Measurements from ENCODE around the gene MYLK4. TPM values are rescaled to one million over a fixed set of nuclear protein-coding genes. Genes with fewer than 3 reads are reported as not detected.
"Not testable (repeated sequence)": the region's sequence is repeated elsewhere in the genome, so short reads cannot be mapped to it uniquely, and the experiment has no call there.

Gene MYLK4
- total RNA-seq, 1 donor from 2014 or later, result 1.0 TPM

DNA sequence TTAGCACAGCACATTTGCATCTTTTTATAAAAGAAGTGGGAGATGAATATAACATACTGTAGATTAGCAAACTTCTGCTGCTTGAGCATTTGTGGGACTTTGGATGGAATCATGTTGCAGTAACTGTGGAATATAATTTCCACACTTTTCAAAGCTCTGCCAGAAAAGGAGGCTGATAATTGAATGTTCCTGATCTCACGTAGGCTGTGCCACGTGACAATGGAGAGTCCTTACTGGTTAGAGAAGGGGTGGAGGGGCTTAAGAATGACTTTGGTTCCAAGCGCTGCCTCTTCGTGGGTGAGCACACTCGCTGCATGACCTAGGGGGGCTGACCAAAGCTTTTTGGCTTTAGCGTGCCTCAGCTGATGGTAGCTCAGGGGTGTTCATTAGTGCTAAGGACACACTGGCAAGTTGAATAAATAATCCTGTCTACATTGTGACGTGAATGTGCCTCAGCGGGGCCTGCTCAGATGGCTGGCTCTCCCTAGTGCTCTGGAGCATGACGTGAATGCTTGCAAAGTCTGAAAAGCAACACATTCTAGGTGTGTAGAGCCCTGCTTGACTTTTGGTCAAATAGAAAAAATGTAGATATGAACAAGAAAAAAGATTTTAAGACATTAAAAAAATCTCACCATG, 29.5 kb upstream of the MYLK4 start:
- no peak for DNase-seq (ENCODE audit: low read depth)

DNA sequence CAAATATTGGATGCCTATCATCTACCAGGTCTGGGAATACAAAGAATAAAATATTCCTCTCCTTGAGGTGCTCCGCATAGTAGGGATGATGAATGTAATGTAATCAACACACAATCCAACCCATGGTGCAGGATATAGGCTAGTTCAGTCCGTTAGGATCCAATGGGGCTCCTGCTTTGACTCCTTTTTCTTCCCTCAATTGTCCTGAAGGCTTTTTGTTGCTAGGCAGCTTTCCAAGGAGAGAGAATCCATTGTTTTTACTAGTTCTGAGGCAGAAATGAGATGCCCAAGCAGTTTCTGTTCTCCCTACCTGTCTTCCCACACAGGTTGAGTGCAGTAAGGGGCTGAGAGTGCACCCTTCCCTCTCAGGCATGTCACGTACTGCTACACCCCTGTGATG, 26.5 kb upstream of the MYLK4 start:
- DNase-seq (ENCODE audit: low read depth), result no peak

DNA sequence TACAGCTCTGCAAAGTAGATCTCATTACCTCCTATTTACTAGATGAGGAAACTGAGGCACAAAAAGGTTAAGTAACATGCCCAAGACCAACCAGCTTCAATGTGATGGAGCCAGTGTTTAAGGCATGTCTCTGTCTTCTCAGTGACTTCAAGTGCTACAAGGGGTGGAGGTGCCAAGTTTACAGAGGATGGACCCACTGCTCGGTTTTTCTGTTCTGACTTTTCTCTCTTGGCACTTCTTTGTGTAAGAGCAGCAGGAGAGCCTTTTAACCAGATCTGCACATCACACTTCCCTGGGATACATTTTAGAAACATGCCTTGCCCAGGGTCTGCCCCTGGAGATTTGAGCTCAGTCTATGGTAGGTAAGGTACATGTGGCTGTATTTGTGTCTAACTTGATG, 24.3 kb upstream of the MYLK4 start:
- no peak for DNase-seq (ENCODE audit: low read depth)

DNA sequence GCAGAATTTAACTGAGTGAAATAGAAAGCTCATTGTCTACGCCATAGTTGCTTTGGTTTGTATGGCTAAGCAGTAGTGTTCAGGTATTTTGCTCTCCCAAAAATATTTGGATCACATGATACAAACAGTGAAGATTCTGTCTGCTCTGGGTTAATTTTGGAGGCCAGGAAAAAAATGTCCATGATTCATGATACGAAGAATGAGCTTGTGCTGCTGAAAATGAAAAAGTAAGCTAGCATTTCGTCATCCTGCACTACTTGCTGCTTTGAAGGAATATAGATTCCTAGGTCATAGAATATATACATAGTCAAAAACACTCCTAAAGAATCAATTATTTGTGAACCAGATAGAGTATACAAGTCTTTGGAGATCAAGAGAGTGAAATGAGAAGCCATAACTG, 22.7 kb upstream of the MYLK4 start:
- DNase-seq (ENCODE audit: low read depth), result no peak

DNA sequence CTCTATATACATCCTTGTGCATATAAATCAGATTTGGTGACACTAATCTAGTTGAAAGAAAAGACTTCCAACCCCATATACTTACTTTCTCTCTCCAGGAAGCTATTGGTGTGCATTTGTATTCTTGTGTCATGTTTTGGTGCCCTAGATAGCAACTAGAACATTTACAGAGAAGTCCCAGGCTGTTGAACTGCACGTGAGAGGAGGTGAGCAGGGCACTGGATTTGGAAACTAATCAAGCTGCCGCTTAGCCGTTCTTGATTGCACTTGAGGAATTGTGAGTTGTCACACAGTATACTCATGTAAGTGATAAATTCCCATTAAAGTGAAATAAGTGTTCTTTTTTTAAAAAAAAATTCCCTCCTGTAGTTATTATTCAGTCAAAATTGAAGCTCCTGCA, 22.1 kb upstream of the MYLK4 start:
- no peak for DNase-seq (ENCODE audit: low read depth)

DNA sequence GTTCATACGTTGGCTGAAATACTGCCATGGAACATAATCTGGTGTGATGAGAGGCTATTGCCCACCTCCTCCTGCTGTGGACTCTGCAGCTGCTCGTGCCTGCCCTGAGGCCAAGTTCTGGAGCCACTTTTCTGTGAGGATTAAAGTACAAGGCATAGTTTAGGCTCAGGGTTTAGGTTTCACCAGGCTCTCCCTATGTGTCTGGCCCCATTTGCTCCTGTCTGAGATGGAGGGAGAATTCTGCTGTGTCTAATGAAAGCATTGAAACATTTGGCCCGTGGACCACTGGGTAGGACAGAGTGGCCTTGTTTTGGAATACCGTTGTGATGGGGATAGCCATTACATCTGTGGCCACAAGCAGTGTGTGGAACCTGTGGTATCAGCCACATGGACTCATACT, 20.4 kb upstream of the MYLK4 start:
- DNase-seq (ENCODE audit: low read depth), result no peak

DNA sequence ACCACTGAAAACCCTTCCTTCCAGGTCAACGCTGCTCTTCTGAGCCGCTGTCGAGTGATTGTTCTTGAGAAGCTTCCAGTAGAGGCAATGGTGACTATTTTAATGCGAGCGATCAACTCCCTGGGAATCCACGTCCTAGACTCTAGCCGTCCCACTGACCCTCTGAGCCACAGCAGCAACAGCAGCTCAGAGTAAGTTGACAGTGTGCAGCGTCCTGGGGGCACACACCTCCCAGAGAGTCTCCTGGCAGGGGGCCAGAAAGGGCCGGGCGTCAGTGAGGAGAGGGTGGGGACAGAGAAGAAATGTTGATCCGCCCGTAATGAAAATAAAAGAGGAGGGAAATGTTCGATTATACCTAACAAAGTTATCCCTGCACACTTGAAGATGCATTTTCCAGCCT, 19.4 kb upstream of the MYLK4 start:
- DNase-seq (ENCODE audit: low read depth), result no peak

DNA sequence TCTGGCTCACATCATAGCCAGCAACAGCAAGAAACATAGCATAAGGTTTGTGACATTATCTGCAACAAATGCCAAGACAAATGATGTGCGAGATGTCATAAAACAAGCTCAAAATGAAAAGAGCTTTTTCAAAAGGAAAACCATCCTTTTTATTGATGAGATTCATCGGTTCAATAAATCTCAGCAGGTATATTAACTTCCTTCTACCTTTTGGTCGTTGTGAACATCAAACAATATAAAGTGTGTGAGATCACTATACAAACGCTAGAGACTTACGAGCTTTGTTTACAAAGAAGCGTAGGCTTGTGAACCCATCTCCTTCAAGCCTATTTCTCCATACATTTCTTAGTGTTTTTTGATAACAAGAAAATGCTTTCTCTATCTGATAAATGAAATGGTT, 18.0 kb upstream of the MYLK4 start:
- no peak for DNase-seq (ENCODE audit: low read depth)

DNA sequence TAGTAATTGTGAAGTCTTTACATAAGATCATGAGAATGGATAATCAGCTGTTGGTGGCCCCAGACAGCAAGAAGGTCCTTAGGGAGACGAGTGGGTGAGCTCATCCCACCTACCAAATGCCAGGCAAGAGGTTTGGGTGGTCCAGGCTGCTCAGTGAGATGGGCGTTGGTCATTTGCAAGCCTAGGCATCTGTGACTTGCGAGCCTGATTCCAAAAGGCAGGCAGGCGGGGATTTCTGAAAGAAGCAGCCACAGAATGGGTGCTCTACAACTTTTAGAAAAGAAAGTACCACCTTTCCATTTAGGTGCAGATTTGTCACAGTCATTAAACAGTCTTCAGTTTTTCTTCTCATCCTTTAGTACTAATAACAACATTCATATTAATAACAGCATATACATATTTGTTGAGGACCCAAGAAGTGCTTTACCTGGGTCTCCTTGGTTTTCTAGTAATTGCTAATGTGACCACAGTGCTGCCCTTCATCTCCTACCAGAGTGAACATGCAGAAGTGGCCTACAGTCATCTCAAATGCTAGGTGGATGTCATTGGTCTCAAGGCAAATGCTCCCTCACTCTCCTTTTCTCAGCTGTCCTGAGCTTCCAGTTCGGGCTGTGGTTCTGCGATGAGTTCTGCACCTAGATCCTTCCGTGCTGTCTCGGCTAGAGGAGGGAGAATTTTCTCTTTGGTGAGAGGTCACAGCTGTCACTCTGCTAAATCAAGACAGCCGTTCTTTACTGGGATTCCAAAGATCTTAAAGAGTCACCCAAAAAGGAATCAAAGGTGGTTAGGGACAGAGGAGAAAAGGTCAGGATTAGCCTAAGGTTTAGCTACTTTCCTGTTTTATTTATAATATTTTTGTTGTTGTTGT, 17.2 kb upstream of the MYLK4 start:
- no peak for DNase-seq (ENCODE audit: low read depth)

DNA sequence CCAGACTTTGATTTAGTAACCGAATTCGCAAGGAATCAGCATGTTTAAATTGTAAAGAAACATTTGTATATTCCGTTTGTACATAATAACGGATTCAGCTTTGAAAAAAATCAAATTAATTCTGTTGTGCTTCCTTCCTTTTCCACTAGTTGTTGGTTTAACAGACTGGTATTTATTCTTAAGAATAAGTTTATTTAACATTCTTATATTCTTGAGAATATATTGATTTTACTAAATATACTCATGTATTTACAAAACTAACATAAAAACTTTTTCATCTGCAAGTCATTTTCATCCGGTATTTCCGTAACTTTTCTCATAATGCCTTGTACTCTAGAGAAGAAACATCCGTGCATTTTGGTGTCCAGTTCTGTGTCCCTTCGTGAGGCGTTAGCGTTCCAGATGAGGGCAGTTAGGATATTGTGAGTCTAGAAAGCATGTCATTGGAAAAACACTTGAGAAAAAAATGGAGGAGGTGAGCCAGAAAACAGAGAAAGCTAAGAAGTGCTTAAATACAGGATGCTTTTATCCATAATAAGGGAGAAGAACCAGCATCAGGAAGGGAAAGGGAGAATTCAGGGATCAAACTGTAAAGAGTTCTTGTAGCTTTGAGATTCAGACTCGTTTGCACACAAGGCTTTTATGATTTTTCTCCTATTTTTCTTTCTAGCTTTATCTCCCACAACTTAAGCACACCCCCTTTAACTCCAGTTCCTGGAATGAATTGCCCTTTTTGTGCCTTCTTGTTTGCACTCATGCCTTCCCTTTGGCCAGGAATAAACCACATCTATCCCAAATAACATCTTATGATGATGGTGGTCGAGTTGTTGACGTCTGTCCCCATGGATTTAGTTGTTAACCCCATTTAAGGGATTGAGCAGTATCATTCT, 16.3 kb upstream of the MYLK4 start:
- DNase-seq (ENCODE audit: low read depth), result no peak

DNA sequence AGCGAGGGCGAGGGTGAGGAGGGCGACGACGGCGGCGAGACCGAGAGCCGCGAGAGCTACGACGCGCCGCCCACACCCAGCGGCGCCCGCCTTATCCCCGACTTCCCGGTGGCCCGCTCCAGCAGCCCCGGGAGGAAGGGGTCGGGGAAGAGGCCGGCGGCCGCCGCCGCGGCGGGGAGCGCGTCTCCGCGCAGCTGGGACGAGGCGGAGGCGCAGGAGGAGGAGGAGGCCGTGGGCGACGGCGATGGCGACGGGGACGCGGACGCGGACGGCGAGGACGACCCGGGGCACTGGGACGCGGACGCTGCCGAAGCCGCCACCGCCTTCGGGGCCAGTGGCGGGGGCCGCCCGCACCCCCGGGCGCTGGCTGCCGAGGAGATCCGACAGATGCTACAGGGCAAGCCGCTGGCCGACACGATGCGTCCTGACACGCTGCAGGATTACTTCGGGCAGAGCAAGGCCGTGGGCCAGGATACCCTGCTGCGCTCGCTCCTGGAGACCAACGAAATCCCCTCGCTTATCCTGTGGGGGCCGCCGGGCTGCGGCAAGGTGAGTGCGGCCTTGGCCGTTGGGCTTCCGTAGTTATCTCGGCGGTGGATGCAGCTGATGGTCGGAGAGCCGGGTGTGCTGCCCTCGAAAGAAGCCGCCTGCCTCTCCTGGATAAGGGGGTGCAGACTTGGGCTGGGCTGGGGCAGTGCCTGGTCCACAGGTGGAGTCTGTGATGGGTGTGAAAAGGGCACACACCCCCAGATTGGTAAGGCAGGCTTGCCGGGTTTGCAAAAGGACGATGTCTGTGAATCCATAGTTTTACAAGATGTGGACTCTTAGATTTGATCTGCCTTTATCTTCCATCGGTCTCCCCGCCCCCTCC, 15.4 kb upstream of the MYLK4 start:
- no peak for DNase-seq (ENCODE audit: low read depth)

DNA sequence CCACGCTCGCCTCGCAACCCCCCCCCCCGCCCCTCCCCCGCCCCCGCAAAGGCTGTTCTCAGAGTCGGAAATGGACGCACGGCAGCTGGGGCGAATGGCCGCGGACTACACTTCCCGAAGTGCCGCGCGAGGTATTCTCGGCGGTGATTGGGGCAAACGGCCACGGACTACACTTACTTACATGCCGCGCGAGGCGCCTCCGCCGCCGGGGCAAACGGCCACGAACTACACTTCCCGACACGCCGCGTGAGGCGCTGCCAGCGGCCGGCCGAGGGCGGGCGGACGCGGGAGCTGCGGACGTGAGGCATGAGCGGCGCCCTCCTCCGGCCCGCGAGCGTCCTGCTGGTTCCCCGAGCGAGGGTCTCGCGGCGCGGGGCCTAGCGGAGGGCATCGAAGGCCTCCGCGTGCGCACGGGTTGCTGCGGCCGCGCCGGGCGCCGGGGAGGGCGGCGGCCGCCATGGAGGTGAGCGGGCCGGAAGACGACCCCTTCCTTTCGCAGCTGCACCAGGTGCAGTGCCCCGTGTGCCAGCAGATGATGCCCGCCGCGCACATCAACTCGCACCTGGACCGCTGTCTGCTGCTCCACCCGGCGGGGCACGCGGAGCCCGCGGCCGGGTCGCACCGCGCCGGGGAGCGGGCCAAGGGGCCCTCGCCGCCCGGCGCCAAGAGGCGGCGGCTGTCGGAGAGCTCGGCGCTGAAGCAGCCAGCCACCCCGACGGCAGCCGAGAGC, 14.6 kb upstream of the MYLK4 start, which contains the start of gene WRNIP1:
Gene WRNIP1 (plus strand): TSS at position 228 of the 730 bp plus-strand sequence. CDS start 230 bp downstream, at position 458.
- peak; percentile 92 for DNase-seq (ENCODE audit: low read depth)

DNA sequence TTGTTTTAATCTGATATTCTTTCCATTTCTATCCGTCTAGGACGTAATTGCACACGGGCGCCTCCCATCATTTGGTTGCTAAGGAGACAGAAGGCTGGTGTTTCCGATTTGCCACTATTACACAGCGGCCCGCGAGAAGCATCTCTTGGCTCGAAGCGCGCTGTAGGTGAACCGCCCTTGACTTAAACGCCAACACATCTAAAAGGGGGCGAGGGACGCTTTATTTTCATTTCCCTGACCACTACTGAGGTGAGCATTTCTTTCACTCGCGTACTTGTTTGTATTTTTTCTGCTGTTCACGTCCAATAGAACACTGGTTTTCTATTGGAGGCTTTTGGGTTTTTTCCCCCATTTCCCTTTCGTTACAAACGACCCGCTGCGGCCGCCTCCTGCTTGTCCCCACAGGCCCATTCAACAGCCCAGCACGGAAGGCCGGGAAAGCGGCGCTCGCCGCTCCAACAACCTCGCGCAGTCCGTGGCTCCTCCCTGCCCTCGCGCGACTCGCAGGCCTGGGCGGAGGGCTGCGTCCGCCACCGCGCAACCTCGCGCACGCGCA, 14.0 kb upstream of the MYLK4 start:
- peak; percentile 62 for DNase-seq (ENCODE audit: low read depth)

DNA sequence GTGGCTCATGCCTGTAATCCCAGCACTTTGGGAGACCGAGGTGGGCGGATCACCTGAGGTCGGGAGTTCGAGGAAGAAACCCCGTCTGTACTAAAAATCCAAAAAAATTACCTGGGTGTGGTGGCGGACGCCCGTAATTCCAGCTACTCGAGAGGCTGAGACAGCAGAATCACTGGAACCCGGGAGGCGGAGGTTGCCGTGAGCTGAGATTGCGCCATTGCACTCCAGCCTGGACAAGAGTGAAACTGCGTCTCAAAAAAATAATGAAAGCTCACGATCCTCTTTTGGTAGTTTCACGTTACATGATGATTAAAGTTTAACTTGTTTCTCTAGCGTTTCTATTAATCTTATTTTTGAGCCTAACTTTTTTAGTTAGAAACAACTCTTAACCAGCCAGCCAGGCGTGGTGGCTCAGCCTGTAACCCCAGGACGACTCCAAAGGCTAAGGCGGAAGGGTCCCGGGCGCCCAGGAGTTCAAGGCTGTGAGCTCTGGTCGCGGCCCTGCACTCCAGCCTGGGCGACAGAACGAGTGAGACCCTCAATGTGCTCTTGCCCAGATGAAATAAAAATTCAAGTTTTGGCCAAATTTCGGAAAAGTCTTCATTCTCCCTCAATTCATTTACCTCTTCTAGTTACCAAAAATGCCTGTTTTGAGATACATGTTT, 13.3 kb upstream of the MYLK4 start:
- no peak for DNase-seq (ENCODE audit: low read depth)

DNA sequence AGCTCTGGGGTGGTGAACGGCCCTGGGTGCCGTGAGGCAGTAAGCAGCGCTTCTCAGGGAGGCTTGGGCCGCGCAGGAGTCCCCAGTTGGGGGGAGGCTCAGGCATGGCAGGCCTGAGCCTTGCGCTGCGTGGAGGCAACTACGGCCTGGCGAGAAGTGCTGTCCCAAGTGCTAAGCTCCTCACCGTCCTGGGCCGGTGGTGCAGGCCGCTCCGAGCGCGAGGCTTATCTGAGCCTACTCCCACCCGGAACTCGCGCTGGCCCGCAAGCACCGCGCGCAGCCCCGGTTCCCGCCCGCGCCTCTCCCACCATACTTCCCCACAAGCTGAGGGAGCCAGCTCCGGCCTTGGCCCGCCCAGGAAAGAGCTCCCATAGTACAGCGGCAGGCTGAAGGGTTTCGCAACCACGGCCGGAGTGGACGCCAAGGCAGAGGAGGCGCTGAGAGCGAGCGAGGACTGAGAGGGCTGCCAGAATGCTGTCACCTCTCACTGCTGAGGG, 12.7 kb upstream of the MYLK4 start:
- DNase-seq (ENCODE audit: low read depth), result no peak

DNA sequence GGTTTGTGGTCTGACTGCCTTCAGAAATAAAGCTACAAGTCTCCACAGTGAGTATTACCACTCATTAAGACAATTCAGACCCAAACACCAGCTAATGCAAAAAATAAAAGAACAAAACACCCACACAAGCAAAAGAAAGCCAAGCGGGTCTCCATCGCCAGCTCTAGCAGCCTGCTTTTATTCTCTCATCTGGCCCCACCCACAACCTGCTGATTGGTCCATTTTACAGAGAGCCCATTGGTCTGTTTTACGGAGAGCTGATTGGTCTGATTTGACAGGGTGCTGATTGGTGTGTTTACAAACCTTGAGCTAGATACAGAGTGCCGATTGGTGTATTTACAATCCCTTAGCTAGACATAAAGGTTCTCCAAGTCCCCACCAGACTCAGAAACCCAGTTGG, 12.1 kb upstream of the MYLK4 start:
- not testable (repeated sequence) for DNase-seq (ENCODE audit: low read depth)

DNA sequence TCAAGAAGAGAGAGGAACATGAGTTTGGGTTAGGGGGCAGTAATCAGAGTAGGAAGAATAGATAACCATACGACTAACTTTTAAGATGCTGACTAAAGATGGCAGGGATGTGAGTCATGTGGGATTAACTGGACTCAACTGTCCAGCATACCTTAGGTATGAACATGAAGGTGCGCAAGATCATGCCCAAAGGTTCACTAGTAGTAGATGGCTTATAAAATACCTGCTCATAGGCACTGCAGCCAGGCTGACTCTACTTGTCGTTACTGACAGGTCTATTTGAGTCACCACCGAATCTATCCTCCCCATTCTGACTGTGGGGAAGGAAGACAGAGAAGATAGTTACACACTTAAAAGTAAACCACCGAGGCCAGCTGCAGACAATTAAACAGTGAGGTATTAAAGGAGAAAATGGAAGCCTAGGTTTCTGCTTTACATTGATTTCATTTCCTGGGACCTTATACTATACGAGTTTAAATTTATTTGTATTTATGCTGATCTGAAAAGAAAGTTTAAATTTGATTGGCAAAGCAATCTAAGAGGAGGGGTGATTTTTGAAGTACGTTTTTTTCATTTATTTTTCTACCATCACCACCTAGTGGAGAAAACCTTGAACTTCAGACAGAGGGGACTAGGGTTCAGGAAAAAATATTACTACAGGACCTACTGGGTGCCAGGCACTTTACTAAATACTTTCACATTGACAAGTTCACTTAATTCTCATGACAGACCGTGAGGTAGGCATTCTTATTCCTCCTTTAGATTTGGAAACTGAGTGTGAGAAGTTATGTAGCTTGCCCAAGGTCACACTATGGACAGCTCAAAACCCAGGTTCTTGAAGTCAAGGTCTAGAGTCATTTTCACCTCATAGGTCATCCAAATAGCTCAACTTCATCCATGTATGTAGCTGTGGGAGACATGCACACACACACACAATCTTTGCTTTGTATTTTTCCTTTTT, 10.4 kb upstream of the MYLK4 start:
- no peak for DNase-seq (ENCODE audit: low read depth)

DNA sequence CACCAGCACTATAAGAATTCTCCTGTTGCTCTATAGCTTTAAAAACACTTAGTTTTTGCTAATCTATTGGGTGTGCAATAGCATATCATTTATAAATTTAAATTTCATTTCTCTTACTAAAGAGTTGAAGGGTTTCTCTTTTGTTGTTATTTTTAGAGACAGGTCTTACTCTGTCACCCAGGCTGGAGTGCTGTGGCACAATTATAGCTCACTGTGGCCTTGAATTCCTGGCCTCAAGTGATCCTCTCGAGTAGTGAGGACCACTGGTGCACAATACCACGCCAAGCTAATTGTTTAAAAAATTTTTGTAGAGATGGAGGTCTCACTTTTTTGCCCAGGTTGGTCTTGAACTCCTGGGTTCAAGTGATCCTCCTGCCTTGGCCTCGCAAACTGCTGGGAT, 8.3 kb upstream of the MYLK4 start:
- no peak for DNase-seq (ENCODE audit: low read depth)

Measured in renal cortical epithelial cell (primary cell).